ENCODE results near the gene SSBP3. TPM values are rescaled to one million over a fixed set of nuclear protein-coding genes. Genes with fewer than 3 reads are reported as not detected.

Gene SSBP3
- total and polyA plus RNA-seq, 9 donors: 41.2 to 247 (median 156) TPM

GRCh38 chr1:54272134-54272533 is 134.1 kb downstream of the SSBP3 start:
- Histone ChIP-seq H3K4me1 (ENCODE audit: insufficient read depth) (peaks cover 58% of the 10 kb centered on the region), H3K9me3 (no peaks in the 10 kb centered on the region), H3K27me3 (no peaks in the 10 kb centered on the region), H3K36me3 (no peaks in the 10 kb centered on the region), H3K27ac (peak overlapping the region; percentile 79 to 94), H3K4me3 (no peak overlapping the region)
- intact Hi-C loops (cut with DNase I): loop anchor here in 3 of 4 donors (2.0 to 10.0 kb wide), 8 partner anchors 53 to 217 kb away; partner anchors contain the start of gene SSBP3 (in 1 of the 3)
- WGBS, 3 donors: 8 to 20% (median 13%) methylated on average over 2 of the region's 2 CpGs
- DNase-seq: peak in 1 of 5 donors; percentile 73
- TF ChIP-seq CTCF (IDR thresholded peaks at IDR 0.05) (no peak), POLR2A (IDR thresholded peaks at IDR 0.05) (no peak), EP300 (IDR thresholded peaks at IDR 0.05) (no peak)

DNA sequence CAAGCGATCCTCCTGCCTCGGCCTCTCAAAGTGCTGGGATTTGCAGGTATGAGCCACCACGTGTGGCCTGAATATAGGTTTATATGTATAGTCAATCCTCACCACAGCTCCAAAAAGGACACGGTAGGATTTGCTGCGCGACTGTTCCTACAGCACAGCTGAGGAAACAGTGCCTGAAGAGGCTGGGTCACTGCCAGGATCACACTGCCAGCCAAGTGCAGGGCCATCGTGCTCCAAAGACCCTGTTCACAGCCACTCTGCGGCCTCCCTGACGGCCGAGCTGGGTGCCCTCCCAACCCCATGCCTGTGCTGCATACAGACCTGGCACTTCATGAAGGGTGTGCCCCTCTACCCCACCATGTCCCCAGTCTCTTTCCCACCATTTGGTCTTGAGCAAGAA is 134.9 kb downstream of the SSBP3 start:
- H3K4me3 ChIP-seq: no peak overlapping the region
- H3K9me3 ChIP-seq: no peaks in the 10 kb centered on the region
- TF ChIP-seq EP300 (IDR thresholded peaks at IDR 0.05) (no peak), CTCF (IDR thresholded peaks at IDR 0.05) (no peak), POLR2A (IDR thresholded peaks at IDR 0.05) (no peak)
- 81 to 86% (median 85%) methylated on average over 9 to 10 of the region's 10 CpGs for WGBS, 3 donors
- peak overlapping the region; percentile 79 to 94 for H3K27ac ChIP-seq
- DNase-seq: no peak
- H3K4me1 ChIP-seq (ENCODE audit: insufficient read depth): peaks cover 53% of the 10 kb centered on the region
- no peaks in the 10 kb centered on the region for H3K27me3 ChIP-seq
- intact Hi-C loops (cut with DNase I): loop anchor here in 3 of 4 donors (5.0 to 10.0 kb wide), 6 partner anchors 53 to 216 kb away; no protein-coding TSS in a partner anchor
- no peaks in the 10 kb centered on the region for H3K36me3 ChIP-seq

DNA sequence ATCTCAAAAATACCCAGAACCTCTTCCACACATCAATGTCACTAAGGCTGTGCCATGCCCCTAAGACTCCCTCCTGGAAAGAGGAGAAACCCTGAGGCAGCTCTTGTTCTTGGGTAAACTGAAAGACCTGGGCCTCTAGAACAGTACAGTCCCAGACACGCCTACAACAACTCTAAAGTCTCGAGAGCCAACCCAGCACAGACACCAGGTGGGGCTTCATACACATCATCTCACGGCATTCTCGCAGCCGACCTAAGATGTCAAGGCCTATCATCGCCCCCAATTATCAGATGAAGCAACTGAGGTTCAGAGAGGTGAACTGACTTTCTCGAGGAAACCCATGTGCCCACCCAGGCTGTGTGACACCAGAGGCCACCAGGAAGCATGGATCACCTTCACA is 135.7 kb downstream of the SSBP3 start:
- no peak for DNase-seq
- Histone ChIP-seq H3K27me3 (no peaks in the 10 kb centered on the region), H3K9me3 (no peaks in the 10 kb centered on the region), H3K4me3 (no peak overlapping the region), H3K36me3 (no peaks in the 10 kb centered on the region), H3K4me1 (ENCODE audit: insufficient read depth) (peaks cover 45% of the 10 kb centered on the region), H3K27ac (peak overlapping the region in 1 of 2 donors; percentile 94)
- intact Hi-C loops (cut with DNase I): loop anchor here in 3 of 4 donors (5.0 to 10.0 kb wide), 6 partner anchors 54 to 217 kb away; no protein-coding TSS in a partner anchor
- WGBS, 3 donors: 78 to 90% (median 83%) methylated on average over 7 of the region's 7 CpGs
- TF ChIP-seq EP300 (IDR thresholded peaks at IDR 0.05): no peak
- no peak for TF ChIP-seq POLR2A (IDR thresholded peaks at IDR 0.05)
- no peak for TF ChIP-seq CTCF (IDR thresholded peaks at IDR 0.05)

- peaks cover 29% of the 10 kb centered on the region for H3K4me1 ChIP-seq (ENCODE audit: insufficient read depth)
- no peaks in the 10 kb centered on the region for H3K27me3 ChIP-seq
- peak in 1 of 5 donors; percentile 65 for DNase-seq
- no peak overlapping the region for H3K4me3 ChIP-seq
- H3K27ac ChIP-seq: peak overlapping the region in 1 of 2 donors; percentile 94
- no peaks in the 10 kb centered on the region for H3K9me3 ChIP-seq
- TF ChIP-seq CTCF (IDR thresholded peaks at IDR 0.05): no peak
- no peak for TF ChIP-seq POLR2A (IDR thresholded peaks at IDR 0.05)
- TF ChIP-seq EP300 (IDR thresholded peaks at IDR 0.05): no peak
- H3K36me3 ChIP-seq: no peaks in the 10 kb centered on the region
- WGBS, 3 donors: 49 to 58% (median 57%) methylated on average over 9 of the region's 9 CpGs
- intact Hi-C loops (cut with DNase I): loop anchor here in 1 of 4 donors (5.0 kb wide), 1 partner anchor 228 kb away; no protein-coding TSS in a partner anchor
These were observed 137.4 kb downstream of the SSBP3 start for GRCh38 chr1:54268762-54269297.
